Germinal center (tissue), 1 donor: Measurements from ENCODE around the gene CWC22.
"Not testable (repeated sequence)": the region's sequence is repeated elsewhere in the genome, so short reads cannot be mapped to it uniquely, and the experiment has no call there.

Experiments used
- DNase-seq: peaks from one replicate; pipeline ENCODE4 v3.0.0; 2012; ENCODE audit warnings: mixed read lengths, low spot score

The CWC22 gene

DNA sequence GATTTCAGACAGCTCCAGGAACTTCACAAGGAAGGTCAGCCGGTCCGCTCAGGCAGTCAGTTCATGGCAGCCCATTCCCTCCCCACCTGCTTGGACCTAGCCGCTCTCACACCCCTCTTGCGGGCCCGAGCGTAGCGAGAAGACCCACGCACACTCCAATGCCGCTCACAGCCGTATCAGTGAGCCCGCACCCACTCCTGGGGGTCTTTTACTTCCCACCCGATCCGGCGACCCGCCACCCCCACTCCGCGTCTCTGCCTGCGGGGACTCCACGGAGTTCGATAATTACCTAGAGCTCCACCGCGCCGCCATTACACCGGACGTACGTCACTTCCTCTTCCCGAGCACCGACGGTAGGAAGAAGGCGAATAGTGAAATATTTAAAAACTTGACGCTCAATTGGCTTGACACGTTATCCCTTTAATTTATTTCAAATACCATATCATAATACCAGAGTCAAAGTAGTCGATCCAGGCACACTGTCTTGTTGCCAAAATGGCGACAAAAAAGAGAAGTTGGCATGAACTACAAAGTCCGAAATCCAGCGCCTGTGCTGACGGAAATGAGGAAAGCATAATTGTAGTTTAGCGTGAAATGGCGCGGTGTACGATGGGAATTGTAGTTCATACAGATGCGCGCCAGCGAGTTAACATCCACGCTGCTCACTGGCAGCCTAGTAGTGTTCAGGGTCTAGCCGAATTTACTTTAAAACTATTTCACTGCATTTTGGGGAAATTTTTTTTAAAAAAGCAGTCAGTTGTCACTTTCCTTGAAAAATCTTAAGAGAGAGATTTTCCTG, at the start of gene CWC22:
Gene CWC22 (minus strand): TSS at position 517 of the 799 bp plus-strand sequence. CDS start 13,956 bp downstream, outside the sequence.
- DNase-seq, result peak; percentile 69

DNA sequence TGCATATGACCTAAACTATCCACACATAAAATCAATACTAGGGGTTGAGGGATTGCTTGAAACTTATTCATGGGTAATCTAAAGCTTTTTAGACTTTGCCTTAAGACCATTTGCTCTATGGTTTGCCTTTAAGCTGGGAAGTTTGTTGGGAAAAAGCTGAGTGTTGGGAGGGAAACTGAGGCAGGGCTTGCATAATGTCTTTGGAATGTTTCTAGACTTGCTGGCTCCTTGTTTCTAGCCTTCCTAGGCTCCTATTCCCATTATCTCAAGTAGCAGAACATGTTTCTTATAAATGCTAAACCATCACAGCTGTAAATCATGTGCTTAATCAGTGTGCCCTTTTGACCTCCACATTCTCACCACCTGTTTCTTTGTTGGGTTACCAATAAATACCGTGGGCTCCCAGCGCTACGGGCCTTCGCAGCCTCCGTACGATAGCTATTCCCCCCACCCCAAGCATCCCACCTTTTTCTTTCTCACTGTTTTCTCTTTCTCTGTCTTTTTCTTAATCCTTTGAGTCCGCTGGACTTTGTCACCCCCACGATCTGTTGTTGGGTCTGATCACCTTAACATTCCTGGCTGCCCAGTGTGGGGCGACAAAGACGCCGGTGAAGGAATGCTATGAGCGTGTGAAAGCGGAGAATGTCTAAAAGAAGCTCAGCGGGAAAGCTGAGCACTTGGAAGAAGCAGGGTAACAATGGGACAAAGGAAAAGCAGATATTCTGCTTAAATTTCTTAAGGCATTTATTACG, 49.4 kb upstream of the CWC22 start:
- DNase-seq, result no peak

DNA sequence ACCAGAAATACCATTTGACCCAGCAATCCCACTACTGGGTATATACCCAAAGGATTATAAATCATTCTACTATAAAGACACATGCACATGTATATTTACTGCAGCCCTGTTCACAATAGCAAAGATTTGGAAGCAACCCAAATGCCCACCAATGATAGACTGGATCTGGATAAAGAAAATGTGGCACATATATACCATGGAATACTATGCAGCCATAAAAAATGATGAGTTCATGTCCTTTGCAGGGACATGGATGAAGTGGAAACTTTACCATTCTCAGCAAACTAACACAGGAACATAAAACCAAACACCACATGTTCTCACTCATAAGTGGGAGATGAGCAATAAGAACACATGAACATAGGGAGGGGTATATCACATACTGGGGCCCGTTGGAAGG, 47.5 kb upstream of the CWC22 start:
- DNase-seq, result not testable (repeated sequence)

DNA sequence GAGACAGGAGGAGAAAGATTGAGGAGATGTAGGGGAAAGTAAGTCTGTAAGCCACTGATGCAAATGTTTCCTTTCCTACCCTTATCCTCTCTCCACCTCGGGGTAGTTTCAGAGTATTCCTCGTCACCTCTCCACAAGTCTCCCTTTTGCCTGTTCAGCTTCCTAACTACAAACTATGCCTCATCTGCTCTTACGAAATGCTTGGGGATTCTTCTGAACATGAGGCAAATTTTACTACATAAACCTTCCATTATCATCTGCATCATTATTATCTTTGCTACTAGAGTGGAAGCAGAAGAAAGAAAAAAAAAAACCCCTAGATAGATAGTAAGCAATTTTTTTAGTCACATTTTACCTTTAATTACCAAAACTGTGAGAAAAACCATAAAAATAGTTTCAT, 43.1 kb upstream of the CWC22 start:
- DNase-seq, result no peak

DNA sequence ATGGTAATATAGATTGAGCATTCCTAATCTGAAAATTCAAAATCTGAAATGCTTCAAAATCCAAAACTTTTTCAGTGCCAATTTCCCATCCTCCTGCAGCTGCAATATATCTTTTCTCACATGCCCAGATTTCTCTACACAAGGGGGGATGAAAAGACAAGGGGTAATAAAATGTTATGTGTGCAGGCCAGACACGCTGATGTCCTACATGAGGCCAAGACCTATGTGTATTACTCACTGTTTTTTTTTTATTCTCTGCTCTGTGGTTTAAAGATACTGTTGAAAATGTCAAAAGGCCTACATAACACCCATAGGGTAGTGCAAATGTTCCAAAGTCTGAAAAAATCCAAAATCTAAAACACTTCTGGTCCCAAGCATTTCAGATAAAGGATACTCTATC, 41.2 kb upstream of the CWC22 start:
- no peak for DNase-seq

DNA sequence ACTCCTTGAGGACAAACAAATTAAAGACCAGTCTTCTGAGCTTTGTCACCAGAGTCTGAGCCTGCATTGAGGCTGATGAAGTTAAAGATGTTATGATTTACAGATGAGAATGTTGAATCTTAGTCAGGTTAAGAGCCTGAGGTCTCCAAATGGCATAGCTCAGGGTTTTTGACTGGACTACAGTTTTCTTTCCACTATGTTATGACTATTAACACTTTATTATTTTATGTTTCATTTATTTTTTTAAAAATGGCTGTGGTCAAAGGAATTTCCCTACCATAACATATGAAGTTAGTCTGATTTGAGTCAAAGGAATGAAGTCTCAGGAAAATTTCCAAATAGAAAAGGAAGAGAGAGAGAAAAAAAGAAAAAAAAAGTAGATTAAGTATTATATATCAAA, 39.7 kb upstream of the CWC22 start:
- DNase-seq, result no peak

DNA sequence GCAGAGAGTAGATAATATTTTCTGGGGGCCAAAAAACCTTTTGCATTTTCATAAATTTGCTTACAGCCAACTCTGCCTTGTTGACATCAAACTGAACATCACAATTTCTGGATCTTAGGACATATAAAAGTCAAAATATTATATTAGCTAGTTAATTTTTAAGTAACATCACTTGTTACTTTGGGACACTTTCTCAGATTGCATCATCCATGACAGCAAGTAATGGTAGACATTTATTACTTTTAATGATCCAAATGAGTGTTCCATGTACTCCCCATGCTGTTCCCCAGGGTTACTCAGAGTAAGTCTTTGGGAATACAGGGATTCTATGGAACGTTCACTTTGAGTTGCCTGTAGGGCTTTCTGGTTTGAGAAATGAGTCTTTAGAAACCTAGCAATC, 39.1 kb upstream of the CWC22 start:
- no peak for DNase-seq

DNA sequence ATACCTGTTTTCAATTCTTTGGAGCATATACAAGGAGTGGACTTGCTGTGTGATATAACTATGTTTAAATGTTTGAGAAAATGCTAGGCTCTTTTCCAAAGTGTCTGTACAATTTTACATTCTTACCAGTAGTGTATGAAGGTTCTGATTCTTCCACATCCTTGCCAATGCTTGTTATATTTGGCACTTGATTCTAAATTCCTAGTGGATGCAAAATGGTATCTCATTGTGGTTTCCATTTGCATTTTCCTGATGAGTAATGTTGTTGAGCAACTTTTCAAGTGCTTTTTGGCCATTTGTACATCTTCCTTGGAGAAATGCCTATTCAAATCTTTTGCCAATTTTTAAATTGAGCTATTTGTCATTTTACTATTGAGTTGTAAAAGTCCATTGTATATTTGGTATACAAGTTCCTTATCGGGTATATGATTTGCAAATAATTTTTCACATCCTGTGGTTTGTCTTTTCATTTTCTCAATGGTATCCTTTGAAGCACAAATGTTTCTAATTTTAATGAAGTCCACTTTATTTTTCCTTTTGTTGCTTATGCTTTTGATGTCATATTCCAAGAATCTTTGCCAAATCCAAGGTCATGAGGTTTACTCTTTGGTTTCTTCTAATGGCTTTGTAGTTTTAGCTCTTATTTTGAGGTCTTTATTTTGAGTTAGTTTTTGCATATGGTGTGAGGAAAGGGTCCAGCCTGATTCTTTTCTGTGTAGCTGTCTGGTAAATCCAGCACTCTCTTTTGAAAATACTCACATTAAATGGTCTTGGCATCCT, 33.2 kb upstream of the CWC22 start:
- DNase-seq, result no peak

DNA sequence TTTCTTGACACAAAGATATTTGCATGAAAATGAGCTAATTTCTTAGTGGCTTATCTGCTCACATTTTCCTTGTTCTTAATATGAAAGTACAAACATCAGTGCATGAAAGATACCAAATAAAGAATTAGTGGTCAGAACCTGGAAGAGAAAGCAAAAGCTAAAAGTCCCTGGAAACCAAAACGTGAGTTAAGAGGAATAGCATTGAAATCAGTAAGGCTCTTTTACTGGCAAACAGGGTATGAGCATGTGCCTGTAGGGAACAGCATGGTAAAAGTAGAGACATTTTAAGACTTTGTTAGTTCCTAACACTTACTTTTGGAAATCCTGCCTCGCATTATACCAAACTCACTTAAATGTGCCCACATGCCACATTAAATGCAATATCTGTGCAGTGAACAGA, 31.9 kb upstream of the CWC22 start:
- DNase-seq, result no peak

DNA sequence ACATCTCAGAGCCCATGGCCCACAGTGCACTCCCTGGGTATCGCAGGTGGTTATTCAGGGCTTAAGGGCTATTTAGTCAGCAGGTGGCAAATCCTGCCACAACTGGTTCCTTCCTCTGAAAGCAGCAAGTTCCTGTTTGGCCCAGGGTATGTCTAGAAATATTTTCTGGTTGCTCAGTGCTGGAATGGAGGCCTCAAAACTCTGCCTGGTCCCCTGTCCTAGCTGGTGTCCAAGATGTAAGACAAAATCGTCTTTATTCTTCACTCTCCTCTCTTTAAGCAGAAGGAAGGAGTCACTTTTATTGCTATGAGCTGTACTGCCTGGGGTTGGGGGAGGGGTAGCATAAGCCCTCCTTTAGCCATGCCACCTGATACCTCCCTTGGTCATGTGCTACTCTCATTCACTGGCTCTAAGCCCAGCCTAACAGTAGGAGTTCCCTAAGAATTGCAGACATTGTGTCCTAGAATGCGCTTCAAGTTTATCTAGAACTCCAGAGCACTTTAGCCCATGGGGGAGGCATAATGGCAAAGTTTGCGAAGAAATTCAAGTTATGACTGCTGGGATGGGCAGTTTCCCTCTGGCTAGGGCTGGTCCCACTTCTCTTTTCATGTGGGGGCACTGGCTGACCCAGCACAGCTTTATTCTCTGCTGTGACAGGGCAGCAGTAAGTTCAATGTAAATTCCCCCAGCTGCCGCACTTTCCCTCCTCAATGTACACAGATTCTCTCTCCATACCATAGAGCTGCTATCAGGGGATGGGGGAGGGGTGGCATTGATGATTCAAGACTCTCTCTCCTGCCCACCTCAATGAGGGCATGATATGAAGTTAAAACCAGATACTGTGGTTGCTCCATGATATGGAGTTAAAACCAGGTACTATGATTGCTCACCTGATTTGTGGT, 27.1 kb upstream of the CWC22 start:
- DNase-seq, result no peak

DNA sequence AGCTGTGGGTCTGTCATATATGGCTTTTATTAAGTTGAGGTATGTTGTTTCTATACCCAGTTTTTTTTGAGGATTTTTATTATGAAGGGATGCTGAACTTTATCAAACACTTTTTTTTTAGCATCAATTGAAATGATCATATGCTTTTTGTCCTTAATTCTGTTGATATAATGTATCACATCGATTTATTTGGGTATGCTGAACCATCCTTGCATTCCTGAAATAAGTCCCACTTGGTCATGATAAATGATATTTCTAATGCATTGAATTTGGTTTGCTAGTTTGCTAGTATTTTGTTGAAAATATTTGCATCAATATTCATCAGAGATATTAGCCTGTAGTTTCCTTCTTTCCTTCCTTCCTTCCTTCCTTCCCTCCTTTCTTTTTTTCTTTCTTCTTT, 22.5 kb upstream of the CWC22 start:
- DNase-seq, result no peak

DNA sequence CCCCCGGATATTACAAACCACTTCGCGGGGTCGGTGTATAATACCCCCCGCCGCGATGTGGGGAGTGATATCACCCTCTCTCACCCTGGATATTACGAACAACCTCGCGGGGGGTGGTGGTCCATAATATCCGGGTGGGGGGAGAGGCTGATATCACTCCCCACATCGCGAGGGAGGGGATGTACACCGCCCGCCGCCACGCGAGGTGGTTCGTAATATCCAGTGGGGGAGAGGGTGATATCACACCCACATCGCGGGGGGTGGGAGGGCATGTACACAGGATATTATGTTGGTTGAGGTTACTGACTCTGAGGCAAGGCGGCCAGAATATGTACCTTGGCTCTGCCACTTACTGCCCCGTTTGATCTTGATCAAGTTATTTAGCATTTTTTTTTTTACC, 14.8 kb upstream of the CWC22 start:
- no peak for DNase-seq

DNA sequence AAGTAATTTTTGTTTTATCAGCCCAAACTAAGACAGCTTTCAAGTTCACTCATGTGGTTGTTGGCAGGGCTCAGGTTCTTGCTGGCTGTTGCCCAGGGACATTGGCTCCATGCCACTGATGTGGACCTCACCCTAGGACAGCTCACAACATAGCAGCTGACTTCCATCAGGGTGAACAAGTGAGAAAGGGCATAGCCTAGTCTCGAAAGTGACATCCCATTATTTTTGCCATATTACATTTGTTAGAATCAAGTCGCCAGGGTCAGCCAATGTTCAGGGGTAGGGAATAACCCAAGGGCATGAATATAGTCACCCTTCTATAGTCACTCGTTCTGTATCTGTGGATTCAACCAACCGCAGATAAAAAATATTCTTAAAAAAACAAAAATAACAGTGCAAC, 10.7 kb upstream of the CWC22 start:
- no peak for DNase-seq

DNA sequence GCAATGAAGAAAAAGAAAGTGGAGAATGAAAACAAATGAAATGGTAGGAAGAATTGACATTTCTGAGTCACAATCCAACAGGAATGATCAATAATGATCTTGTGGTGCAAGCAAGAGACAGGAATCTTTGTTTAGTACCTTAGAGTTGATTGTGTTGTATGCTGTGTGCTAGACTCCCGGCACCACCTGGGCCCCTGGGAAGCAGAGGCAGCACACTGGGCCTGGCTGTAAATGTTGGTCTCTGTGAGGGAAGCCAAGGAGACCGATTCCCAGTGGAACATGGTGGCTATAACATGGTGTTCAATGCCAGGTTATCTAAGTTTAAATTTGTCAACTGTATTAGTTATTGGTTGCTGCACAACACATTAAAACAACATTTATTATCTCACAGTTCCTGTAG, 9.8 kb upstream of the CWC22 start:
- no peak for DNase-seq

DNA sequence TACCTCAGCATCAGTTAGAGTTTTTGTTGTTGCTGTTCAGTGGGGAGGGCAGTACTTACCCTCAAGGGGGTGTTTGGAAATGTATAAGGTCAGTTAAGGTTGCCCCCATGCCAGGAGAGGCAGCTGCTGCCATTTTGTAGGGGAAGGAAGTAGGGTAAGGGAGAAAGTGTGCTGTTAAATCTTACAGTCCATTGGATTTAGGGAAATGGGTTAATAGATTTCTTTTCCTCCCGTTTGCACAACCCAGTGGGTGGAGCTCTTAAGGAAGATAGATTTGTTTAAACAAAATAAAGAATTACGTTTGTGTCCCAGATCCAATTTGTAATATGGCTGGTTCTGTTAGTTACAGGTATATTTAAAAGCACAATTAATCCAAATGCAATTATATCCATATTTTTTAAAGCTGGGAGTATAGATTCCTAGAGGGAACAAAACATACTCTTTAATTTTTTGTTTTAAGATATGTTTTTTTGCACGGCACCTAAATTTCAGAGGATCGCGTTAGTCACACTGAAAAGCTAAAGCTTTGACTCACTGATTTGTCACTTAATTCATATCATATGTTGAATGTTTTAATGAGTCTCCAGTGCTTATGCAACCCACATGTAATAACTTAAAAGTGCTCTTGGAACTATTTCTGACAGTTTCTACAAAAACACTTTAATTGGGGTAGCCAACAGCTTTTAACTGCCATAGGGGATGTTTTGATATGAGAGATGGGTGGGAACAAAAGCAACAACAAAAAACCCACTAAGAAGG, 9.0 kb upstream of the CWC22 start:
- no peak for DNase-seq

DNA sequence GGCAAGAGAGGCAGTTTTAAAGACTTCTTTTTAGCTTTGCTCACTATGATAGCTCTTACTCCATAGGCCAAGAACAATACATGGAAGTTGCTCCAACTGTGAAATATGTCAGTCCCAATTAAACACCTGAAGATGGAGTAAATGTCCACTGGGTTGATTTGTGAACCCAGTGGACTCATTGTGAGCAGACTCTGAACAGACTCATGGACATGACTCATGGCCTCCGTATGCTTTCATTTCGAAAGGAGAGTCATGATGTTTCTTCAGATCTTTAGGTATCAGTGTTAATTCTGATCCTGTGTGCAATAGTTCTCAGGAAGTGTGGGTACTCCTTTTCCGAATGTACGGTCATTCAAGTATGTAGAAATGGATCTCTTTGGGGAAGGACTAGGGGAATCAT, 5.4 kb upstream of the CWC22 start:
- DNase-seq, result no peak

DNA sequence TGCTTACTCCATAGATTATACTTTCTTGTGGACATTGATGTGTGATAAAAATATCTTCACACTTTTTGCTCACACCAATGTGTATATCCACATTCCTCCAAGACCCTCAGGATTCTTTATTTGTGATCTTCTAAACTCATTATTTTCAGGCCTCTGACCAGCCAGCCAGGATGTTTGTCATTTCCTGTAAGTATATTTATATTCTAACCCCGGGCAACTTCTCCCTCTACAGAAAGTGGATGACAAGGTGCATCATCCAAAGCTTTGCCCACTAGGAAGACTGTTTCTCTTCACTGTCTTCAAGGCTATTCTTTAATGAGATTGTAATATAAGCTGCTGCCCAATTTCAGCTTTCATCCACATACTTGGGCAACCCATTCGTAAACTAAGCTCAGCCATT, 3.6 kb upstream of the CWC22 start:
- DNase-seq, result no peak

DNA sequence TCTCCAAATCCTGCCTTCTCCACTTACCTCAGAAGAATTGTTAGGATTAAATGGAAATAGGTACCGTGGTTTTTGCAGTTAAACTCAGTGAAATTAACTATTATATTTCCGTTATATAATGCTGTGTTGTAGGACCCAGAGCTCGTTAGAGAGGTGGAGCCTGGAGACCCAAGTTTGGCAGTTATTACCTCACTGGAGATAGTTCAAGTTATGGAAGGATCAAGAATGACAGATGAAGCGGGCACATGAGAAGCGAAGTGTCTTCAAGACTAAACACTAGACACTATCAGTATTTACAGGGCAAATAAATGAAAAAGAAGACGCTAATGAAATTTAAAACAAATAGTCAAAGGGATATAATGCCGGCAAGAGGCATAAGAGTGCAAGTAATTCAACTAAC, 866 bp downstream of the CWC22 start:
- DNase-seq, result no peak

DNA sequence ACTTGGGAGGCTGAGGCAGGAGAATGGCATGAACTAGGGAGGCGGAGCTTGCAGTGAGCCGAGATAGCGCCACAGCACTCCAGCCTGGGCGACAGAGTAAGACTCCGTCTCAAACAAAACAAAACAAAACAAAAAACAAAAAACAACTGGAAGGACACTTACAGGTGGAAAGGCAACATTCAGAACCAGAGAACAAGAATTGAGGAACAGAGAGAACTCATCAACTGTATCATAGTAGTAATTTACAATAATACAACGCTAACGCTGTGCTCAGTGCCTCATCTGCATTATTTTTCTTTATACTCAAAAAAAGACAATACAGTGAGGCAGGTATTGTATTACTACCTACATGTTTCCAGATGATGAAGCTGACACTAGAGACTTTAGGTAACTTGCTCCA, 1.6 kb downstream of the CWC22 start:
- not testable (repeated sequence) for DNase-seq

DNA sequence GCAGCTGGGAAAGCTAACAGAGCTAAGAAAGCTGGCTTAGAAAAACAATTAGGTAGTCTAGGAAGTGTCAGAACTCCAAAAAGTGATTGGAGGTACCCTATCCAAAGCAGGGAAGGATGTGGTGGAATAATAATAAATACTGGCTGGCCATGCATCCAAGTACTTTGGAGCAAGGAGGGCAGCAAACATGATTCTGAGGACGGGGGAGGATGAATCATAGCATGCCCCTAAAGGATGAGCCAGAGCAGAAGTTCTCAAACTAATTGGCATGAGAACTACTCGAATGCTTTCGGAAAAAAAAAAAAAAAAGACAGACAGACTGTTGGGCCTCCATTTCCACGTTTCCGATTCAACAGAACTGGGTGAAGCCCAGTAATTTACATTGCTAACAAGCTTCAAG, 2.4 kb downstream of the CWC22 start:
- no peak for DNase-seq

DNA sequence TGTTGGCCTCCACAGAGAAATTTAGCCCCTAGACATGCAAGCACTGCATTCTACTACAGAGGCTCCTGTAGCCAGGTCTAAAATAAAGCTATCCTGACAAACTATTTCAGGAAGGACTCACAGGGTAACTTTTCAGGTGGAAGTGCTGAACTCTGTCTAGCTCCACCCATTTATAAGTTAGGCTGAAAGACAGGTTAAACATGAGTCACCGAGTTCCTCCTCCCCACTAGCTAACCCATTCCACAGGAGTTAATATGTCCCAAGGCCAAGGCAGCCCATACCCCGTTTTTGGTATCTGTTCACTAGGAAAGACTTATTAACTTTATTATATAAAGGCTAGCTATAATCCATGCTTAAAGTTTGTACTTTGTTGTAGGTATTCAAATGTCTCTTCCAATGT, 3.5 kb downstream of the CWC22 start:
- no peak for DNase-seq
